NCI-H2227 (cell line): ENCODE results near the gene CREB3L1.

Source experiments
- DNase-seq: peaks from one replicate; lab custom pipeline; 2025; ENCODE audit not compliant: unreplicated experiment; lab: John Stamatoyannopoulos, UW

The CREB3L1 gene

GRCh38 chr11:46363031-46363407 lies 85.6 kb downstream of the CREB3L1 start:
- no peak for DNase-seq

GRCh38 chr11:46363455-46364005 lies 86.1 kb downstream of the CREB3L1 start:
- DNase-seq, result no peak

GRCh38 chr11:46364056-46364455 lies 86.6 kb downstream of the CREB3L1 start:
- no peak for DNase-seq

GRCh38 chr11:46364791-46365190 lies 87.3 kb downstream of the CREB3L1 start:
- DNase-seq, result no peak

- DNase-seq, result no peak
Observed at GRCh38 chr11:46366260-46366659, 88.8 kb downstream of the CREB3L1 start.

- no peak for DNase-seq
Observed at GRCh38 chr11:46366661-46367161, 89.2 kb downstream of the CREB3L1 start.

GRCh38 chr11:46367244-46367915 lies 89.9 kb downstream of the CREB3L1 start:
- DNase-seq, result peak; percentile 63

GRCh38 chr11:46367916-46368267 lies 90.4 kb downstream of the CREB3L1 start:
- DNase-seq, result no peak

- DNase-seq, result peak; percentile 88
Observed at GRCh38 chr11:46369458-46370152, 92.1 kb downstream of the CREB3L1 start.

GRCh38 chr11:46370253-46370652 lies 92.8 kb downstream of the CREB3L1 start:
- DNase-seq, result no peak
